NCI-H2227 (cell line): ENCODE measurements around the gene WDFY3.

Experiments
- DNase-seq: peaks from one replicate; lab custom pipeline; 2025; ENCODE audit not compliant: unreplicated experiment; lab: John Stamatoyannopoulos, UW

WDFY3 gene

DNA sequence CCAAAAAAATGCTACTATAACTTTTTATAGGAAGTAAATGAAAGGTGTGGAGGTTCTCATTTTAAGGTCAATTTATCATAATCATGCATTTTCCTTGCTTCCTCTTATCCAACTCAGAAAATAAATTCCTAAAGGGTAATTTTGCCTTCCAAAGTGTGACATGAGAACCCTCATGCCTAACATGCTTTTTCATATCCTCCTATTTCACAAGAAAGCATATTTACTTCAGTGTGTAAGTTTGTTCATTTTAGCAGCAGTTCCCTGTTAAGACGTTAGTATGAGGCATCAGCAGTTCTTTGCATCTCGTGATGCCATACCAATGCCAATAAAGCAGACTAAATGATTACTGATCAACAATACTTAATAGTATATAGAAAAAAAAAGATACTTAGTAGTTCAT, 18.4 kb downstream of the WDFY3 start:
- DNase-seq: no peak

DNA sequence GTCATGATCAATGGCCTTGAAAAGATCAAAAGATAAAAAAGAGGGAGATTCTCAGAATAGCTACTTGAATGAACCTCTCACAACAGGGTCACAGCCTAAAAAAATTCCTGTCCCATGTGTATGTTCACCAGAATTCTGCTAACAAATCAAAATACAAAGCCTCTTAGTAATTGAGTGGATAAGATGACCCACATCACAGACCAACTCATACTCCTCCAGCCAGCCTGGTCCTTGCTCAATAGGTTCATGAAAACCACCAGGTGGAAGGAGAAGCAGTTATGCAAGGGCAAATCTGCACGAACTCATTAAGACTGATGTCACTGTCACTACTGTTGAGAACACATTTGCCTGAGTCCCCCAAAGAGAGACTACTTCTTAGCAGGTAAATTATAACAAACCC, 21.5 kb downstream of the WDFY3 start:
- no peak for DNase-seq

- no peak for DNase-seq
Measured at GRCh38 chr4:84940960-84941359, 25.5 kb downstream of the WDFY3 start.

GRCh38 chr4:84939113-84939512, 27.4 kb downstream of the WDFY3 start:
- DNase-seq: no peak

DNA sequence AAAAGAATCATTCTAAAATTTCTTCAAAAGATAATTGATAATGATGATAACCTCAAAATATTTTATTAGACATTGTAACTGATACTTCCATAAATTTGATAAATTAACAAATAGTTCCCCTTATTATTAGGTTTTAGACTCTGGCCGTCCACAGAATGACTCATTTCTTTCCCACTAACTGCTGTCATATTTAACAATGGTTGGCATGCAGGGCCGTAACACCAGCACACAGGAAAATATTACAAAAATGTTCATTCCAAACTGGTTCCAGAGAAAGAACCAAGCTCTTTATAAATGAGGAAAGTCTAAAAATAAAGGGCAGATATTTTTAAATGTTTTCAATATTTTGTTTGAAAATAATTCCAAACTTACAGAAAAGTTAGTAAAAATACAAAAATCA, 28.2 kb downstream of the WDFY3 start:
- DNase-seq: no peak

DNA sequence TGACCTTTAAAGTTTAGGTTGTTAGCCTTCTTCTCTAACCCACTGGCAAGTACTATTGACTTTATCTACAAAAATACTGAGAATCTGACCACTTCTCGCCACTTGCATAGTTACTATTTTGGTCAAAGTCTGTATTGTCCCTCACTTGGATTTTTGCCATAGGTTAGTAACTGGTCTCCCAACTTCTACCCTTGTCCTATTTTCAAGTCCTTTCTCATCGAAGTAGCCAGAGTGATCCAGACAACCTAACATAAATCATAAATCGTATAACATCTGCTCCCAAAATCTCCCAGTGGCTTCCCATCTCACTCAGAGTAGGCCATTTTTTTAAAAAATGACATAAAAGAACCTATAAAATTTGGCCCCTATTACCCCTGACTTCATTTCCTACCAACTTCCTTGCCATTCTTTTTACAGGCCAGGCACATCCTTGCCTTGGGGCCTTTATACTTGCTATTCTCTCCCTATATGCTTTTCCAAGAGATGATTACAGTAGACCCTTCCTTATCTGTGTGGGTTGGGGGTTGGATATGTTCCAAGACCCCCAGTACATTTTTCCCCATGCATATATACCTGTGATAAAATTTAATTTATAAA, 29.0 kb downstream of the WDFY3 start:
- DNase-seq: no peak

DNA sequence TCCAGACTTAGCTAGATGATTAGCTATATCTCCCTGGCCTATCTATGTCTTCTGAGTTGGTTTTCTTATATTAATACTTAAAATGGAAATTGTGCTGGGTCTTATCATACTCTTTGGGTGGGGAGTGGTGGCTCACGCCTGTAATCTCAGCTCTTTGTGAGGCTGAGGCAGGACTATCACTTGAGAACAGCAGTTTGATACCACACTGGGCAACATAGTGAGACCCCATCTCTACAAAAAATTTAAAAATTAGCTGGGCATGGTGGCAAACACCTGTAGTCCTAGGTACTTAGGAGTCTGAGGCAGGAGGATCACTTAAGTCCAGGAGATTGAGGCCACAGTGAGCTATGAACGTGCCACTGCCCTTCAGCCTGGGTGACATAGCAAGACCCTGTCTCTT, 30.4 kb downstream of the WDFY3 start:
- no peak for DNase-seq

DNA sequence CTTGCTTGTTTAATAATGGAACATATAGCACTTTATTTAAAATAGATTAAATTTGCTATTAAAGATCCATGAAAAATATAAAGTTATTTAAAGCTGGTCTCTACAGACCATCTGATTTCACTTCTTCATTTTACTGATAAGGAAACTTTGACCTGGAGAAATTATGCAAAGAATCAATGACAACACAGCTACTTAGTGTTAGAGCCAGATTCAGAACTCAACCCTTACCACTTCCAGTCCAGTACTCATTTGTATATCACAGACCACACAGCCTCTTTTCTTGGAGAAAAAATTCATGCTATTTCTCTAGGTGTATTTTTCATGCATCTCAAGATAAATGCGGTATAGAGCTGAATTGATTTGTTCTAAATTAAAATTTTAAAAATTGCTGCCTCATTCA, 34.0 kb downstream of the WDFY3 start:
- DNase-seq: no peak

GRCh38 chr4:84931961-84932360, 34.5 kb downstream of the WDFY3 start:
- DNase-seq: no peak

- no peak for DNase-seq
Measured at GRCh38 chr4:84931274-84931673, 35.2 kb downstream of the WDFY3 start.

DNA sequence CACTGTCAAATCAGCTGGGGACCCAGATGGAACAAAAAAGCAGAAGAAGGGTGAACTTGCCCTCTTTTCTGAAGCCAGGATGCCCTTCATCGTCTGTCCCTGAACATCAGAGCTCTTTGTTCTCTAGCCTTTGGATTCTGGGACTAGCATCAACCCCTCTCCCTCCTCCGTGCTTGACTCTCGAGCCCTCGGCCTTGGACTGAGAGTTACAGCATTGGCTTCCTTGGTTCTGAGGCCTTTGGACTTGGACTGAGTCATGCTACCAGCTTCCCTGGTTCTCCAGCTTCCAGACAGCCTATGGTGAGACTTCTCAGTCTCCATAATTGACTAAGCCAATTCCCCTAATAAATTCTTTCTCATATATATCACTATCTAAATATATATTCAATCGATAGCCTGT, 38.4 kb downstream of the WDFY3 start:
- no peak for DNase-seq

DNA sequence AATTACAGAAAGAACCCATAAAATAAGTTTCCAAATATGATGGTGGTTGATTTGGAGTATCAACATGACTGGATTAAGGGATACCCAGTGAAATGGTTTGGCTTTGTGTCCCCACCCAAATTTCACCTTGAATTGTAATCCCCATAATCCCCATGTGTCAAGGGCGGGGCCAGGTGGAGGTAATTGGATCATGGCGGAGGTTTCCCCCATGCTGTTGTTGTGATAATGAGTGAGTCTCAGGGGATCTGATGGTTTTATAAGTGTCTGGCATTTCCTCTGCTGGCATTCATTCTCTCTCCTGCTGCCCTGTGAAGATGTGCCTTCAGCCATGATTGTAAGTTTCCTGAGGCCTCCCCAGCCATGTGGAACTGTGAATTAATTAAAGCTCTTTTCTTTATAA, 39.1 kb downstream of the WDFY3 start:
- DNase-seq: no peak

GRCh38 chr4:84925558-84925957, 40.9 kb downstream of the WDFY3 start:
- no peak for DNase-seq

DNA sequence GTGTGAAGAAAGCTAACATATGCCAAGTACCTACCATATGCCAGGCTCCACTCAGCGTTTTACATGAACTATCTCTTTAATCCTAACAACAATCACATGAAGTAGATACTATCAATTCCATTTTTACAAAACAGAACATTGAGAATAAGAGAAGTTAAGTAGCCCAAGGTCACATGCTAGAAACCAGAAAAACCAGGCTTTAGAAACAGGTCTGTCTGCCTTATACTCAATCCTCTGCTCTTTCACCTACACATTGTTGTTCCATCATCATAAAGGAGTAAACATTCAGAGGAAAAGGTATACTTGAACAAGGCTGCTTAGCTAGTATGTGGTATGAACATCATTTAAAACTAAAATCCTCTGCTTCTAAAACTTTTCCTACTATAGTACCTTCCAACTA, 42.1 kb downstream of the WDFY3 start:
- DNase-seq: no peak

DNA sequence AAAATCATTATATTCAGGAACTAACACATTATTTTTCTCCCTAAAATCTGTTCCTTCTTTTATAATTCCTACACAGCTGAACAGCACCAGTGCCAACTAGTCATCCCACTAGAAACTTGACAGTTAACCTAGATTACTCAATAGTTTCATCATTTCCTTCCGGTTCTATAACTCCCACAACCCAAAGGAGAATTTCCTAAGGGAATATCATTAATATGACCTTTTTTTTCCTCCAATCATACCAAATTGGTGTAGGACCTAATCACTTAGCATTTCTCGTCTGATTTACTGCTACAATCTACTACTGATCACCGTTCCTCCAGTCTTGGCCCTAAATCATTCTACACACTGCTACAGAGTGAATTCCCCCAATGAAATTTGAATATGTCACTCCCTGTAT, 45.9 kb downstream of the WDFY3 start:
- no peak for DNase-seq

DNA sequence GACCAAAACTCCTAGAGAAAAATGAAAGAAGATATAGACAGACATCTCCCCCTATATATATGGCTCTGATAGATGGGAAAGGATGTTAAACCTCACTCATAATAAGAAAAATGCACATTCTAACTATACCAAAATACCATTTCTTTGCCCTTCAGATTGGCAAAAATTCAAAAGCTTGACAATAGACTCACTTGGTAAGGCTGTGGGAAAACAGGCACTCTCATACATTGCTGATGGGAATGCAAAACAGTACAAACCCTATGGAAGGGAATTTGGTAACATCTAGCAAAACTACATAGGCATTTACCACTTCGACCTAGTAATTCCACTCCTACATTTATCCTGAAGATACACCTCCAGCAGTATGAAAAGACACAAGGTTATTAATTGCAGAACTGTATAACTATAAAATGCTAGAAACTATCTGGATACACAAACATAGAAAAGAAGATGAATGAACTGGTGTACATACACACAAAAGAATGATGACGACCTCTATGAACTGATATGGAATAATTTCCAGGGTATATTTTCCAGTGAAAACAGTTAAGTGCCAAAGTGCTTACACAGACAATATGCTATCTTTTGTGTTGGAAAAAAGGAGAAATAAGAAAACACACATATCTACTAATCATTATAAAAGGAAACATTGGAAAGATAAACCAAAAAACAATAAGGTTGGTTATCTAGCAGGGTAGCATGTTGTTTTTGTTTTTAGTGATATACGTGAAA, 48.5 kb downstream of the WDFY3 start:
- no peak for DNase-seq

DNA sequence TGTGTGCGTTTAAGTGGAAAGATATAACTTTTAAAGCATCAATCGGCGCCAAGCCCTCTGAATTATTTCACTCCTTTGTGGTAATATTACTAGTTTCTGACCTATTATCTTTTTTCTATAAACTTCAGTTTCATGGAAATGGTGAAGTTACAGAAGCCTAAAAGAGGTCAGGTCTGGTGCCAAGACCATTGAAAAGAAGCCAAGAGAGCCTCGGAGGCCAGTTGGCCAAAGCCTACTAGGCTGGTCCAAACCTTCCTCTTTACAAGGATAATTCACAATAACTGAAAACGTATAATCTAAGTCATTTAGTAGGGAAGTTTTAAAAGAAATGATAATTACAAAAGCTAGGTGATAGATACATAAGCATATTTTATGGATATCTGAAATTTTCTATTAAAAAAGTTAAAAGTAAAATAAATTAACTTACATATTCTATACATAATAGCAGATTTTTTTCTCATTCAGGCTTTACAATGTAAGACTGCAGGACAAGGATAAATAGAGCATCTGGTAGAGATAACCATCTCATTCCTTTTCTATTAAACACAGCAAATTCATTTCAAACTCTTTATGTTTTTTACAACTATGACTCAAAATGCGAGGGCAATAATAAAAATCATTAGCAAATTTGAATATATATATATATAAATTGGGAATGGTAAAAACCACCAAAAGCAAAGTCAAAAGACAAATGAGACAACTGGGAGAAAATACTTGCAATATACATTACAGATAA, 49.2 kb downstream of the WDFY3 start:
- DNase-seq: no peak

- DNase-seq: no peak
Measured at GRCh38 chr4:84916227-84916626, 50.3 kb downstream of the WDFY3 start.

DNA sequence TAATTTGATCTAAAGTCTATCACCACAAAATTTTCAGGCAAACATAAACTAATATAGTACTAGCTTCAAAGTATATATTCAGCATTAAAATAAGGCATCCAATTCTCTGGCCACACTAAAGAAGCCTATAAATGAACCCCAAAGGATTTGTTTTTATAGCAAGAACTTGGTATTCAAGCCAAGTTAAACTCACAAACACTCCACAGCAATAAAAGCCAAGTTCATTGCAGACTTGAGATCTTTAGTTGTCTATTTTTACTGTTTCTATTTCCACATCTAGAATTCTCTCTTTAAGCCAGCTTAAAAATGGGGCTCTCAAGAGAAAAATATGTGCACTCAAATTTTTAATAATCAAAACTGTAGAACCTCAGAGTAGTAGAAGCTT, 51.1 kb downstream of the WDFY3 start:
- DNase-seq: no peak

DNA sequence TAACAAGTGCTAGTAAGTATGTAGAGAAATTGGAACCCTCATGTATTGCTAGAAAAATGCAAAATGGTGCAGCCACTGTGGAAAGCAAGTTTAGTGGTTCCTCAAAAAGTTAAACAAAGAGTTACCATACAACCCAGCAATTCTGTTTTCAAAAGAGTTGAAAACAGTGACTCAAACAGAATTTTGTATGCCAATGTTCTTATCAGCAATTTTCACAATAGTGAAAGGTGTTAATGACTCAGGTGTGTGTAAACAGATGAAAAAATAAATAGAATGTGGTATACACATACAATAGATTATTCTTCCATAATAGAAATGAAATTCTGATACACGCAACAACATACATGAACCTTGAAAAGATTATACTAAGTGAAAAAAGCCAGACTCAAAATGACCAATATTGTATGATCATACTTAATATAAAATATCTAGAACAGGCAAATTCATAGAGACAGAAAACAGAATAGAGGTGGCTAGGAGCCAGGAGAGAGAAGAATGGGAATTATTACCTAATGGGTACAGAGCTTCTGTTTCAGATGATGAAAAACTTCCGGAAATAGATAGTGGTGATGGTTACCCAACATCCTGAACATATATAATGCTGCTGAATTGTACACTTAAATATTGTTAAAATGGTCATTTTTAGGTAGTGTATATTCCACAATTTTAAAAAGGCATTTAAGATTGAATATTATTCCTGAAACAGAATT, 51.6 kb downstream of the WDFY3 start:
- DNase-seq: no peak

DNA sequence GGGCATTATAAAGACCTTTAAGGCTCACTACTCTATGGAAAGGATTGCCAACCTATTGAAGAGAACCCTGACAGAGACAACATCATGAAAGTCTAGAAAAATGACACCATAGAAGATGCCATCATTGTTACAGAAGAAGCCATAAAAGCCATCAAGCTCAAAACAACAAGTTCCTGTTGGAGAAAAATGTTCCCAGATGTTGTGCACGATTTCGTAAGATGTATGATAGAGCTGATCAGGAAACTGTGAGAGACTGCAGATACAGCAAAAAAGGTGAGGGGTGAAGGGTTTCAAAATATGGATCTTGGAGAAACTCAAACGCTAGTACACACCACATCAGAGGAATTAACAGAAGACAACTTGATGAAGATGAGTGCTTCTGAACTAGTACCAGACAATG, 53.3 kb downstream of the WDFY3 start:
- no peak for DNase-seq

DNA sequence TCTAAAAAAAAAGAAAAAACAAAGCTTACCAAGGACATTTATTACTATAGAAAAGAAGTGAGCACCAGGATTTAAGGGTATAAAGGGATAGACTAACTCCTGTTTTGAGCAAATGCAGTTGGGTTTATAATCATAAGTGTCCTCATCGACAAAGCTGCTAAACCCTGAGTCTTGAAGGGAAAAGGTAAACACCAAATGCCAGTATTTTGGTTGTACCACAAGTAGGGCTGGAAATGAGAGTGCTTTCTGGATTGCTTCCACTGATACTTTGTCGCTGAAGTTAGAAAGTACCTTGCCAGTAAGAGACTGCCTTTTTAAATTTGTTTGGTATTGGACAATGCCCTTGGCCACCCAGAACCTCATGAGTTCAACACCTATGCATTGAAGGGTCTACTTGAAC, 53.7 kb downstream of the WDFY3 start:
- no peak for DNase-seq
